ENCODE measurements around the gene OXSR1. TPM values are rescaled to one million over a fixed set of nuclear protein-coding genes. Genes with fewer than 3 reads are reported as not detected.

The OXSR1 gene
- total RNA-seq, 2 experiments from 2014 or later, result 53.7 to 56.0 TPM

DNA sequence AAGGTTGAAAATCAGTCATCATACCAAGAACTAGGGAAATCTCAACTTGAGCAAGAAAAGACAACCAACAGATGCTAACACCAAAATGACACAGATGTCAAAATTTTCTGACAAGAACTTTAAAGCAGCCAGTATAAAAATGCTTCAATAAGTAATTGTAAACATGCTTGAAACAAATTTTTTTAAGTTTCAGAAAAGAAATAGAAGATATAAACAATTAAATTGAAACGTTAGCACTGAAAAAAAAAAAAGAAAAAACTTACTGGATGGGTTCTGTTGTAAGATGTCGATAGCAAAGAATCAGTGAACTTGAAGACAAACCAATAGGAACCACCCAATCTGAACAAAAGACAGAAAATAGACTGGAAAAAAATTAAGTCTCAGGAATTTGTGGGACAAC lies 18.8 kb upstream of the OXSR1 start:
- intact Hi-C loops (cut with DNase I, micrococcal nuclease), result no loop called here
- Mint-ChIP-seq H3K9me3 (ENCODE audit: low read depth) (peaks cover 12% of the 10 kb centered on the region), H3K27ac (no peak overlapping the region), H3K4me1 (peaks cover 19% of the 10 kb centered on the region), H3K27me3 (no peaks in the 10 kb centered on the region), H3K36me3 (ENCODE audit: low read depth) (peaks cover 8% of the 10 kb centered on the region), H3K4me3 (no peak overlapping the region)
- ChIA-PET POLR2A (no interaction called here), CTCF (no interaction called here)
- ATAC-seq (no peak), DNase-seq (no peak)

DNA sequence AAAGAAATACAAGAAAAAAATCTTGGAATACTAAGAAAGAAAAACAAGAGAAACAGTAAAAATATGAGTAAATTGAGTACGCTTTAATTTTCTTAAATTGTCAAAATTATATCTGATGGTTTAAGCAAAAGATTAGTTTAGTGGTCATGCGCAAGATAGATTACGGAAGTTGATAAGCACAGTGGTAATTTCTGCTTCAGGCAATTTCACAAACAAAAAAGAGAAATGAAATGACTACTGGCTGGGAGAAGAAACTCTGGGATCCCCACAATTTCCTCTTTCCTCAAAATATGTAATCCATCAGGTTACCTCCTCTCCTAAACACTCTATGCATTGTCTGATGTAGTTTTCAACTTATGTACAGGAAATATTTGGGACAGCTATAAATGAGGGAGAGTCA lies 17.9 kb upstream of the OXSR1 start:
- H3K4me1 Mint-ChIP-seq, result peaks cover 23% of the 10 kb centered on the region
- ChIA-PET POLR2A (interaction anchor here (0.6 to 0.7 kb wide), 2 partner anchors 24 to 134 kb away, joined by 3 to 4 read pairs; no protein-coding TSS in a partner anchor), CTCF (no interaction called here)
- intact Hi-C loops (cut with DNase I, micrococcal nuclease), result no loop called here
- H3K9me3 Mint-ChIP-seq (ENCODE audit: low read depth), result peaks cover 12% of the 10 kb centered on the region
- H3K27me3 Mint-ChIP-seq, result no peaks in the 10 kb centered on the region
- H3K4me3 Mint-ChIP-seq, result no peak overlapping the region
- ATAC-seq (no peak), DNase-seq (no peak)
- H3K36me3 Mint-ChIP-seq (ENCODE audit: low read depth), result no peaks in the 10 kb centered on the region
- H3K27ac Mint-ChIP-seq, result no peak overlapping the region

DNA sequence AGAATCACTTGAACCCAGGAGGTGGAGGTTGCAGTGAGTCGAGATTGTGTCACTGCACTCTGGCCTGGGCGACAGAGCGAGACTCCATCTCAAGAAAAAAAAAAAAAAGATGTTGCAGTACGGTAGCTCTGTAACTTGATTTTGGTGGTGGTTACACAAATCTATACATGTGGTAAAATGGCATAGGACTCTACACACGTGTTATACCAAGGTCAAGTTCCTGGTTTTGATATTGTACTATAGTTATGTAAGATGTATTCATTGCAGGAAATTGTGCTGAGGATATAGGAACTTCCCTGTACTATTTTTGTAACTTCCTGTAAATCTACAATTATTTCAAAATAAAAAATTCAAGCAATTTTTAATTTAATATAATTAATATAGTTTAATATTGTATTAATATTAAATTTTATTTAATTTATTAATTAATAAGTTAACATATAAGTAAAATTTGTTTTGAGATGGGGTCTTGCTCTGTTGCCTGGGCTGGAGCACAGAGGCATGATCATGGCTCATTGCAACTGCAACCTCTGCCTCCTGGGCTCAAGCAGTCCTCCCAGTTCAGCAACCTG lies 16.9 kb upstream of the OXSR1 start:
- intact Hi-C loops (cut with DNase I, micrococcal nuclease), result no loop called here
- no peak overlapping the region for H3K4me3 Mint-ChIP-seq
- no peak overlapping the region for H3K27ac Mint-ChIP-seq
- CTCF ChIA-PET, result interaction anchor here (0.8 to 1.0 kb wide), 2 partner anchors 16 to 23 kb away, joined by 4 read pairs; no protein-coding TSS in a partner anchor
- no peaks in the 10 kb centered on the region for H3K27me3 Mint-ChIP-seq
- H3K36me3 Mint-ChIP-seq (ENCODE audit: low read depth), result no peaks in the 10 kb centered on the region
- H3K9me3 Mint-ChIP-seq (ENCODE audit: low read depth), result peaks cover 12% of the 10 kb centered on the region
- H3K4me1 Mint-ChIP-seq, result peaks cover 31% of the 10 kb centered on the region
- POLR2A ChIA-PET, result interaction anchor here (0.7 kb wide), 1 partner anchor 135 kb away, joined by 4 read pairs; no protein-coding TSS in a partner anchor
- no peak for ATAC-seq
- no peak for DNase-seq

DNA sequence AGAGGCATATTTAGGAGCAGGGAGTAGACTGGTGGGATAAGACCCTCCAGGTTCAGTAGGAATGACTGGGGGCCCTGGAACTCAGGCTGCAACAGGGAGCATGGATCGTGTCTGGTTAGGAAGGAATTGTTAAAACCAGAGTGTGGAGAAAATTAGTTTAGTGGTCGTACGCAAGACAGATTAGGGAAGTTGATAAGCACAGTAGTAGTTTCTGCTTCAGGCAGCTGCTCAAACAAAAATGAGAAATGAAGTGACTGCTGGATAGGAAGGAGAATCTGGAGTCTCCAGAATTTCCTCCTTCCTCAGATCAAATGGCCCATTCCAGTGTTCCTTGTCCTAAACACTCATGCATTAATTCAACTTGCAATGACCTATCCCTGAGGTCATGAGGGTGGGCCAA lies 15.6 kb upstream of the OXSR1 start:
- Mint-ChIP-seq H3K36me3 (ENCODE audit: low read depth) (no peaks in the 10 kb centered on the region), H3K4me3 (no peak overlapping the region), H3K4me1 (peaks cover 33% of the 10 kb centered on the region), H3K9me3 (ENCODE audit: low read depth) (peaks cover 12% of the 10 kb centered on the region), H3K27ac (no peak overlapping the region), H3K27me3 (no peaks in the 10 kb centered on the region)
- ChIA-PET CTCF (interaction anchor here (1.0 kb wide), 1 partner anchor 14 kb away, joined by 4 read pairs; no protein-coding TSS in a partner anchor), POLR2A (no interaction called here)
- intact Hi-C loops (cut with DNase I, micrococcal nuclease), result no loop called here
- no peak for DNase-seq
- no peak for ATAC-seq

DNA sequence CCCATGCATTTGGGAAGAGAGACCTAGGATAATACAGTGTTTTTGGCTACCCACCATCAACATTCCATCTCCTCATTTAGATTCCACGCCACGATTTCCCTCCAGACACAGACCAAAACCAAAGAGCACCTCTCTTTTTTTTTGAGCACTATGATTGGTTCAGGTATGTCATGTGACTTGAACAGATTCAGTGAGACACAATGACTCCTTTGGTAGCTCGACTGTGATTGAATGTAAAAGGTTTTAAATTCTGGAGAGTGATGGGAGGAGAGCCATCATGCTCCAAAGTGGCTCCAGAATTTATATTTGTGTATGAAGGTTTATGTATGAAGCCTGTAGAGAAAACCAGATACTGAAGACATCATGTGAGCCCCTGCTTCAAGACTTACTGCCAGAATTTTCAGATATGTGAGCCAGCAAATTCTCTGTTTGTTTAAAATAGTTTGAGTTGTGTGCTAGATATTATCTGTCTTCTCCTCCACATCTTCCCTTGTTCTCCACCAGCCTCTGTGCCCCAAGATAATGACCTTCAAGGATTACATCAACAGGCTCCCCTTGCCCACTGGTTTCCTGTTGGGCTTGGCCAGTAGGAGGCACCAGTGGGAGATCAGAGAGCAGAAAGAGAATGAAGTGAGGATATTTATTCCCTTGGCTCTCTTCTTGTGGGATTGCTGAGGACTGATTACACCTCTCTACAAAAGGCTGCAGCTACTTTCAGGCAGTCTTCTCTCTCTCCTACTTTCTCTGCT lies 14.4 kb upstream of the OXSR1 start:
- CTCF ChIA-PET, result no interaction called here
- POLR2A ChIA-PET, result no interaction called here
- intact Hi-C loops (cut with DNase I, micrococcal nuclease), result loop anchor here in 1 of 2 experiments (1.0 kb wide), 1 partner anchor 13 kb away; the partner anchor contains the start of gene MYD88
- H3K4me3 Mint-ChIP-seq, result no peak overlapping the region
- no peaks in the 10 kb centered on the region for H3K27me3 Mint-ChIP-seq
- DNase-seq (no peak), ATAC-seq (no peak)
- no peak overlapping the region for H3K27ac Mint-ChIP-seq
- peaks cover 9% of the 10 kb centered on the region for H3K9me3 Mint-ChIP-seq (ENCODE audit: low read depth)
- H3K4me1 Mint-ChIP-seq, result peaks cover 36% of the 10 kb centered on the region
- no peaks in the 10 kb centered on the region for H3K36me3 Mint-ChIP-seq (ENCODE audit: low read depth)

DNA sequence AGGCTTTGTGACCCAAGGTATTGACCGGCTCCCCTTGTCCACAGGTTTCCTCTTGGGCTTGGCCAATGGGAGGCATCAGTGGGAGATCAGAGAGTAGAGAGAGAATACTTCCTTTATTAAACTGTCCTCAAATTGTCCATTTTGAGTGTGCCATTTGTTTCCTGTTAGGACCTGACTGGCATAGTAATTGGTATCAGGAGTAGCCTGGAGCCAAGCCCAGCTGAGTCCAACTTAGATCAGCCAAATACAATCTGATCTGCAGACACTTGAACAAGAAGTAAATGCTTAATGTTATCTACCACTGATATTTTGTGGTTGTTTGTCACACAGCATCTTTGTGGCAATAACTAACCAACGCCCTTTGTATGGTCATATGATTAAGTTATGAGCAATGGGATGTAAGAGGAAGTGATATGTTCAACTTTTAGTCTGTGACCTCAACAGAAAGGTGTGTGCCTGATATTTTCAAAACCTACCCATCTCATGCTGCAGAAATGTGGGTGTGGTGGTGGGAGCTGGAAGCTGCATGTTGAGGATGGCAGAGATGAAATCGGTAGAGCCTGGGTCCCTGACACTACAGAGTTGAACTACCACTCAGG lies 13.6 kb upstream of the OXSR1 start:
- peaks cover 36% of the 10 kb centered on the region for H3K4me1 Mint-ChIP-seq
- intact Hi-C loops (cut with DNase I, micrococcal nuclease), result loop anchor here in 1 of 2 experiments (1.0 kb wide), 1 partner anchor 13 kb away; the partner anchor contains the start of gene MYD88
- no peak overlapping the region for H3K27ac Mint-ChIP-seq
- ChIA-PET POLR2A (no interaction called here), CTCF (interaction anchor here (0.6 to 1.5 kb wide), 3 partner anchors 13 to 18 kb away, joined by 3 to 4 read pairs (median 3); partner anchors contain the start of genes ACAA1 and MYD88)
- H3K36me3 Mint-ChIP-seq (ENCODE audit: low read depth), result no peaks in the 10 kb centered on the region
- ATAC-seq (peak; percentile 57), DNase-seq (no peak)
- no peaks in the 10 kb centered on the region for H3K27me3 Mint-ChIP-seq
- no peak overlapping the region for H3K4me3 Mint-ChIP-seq
- peaks cover 2% of the 10 kb centered on the region for H3K9me3 Mint-ChIP-seq (ENCODE audit: low read depth)

DNA sequence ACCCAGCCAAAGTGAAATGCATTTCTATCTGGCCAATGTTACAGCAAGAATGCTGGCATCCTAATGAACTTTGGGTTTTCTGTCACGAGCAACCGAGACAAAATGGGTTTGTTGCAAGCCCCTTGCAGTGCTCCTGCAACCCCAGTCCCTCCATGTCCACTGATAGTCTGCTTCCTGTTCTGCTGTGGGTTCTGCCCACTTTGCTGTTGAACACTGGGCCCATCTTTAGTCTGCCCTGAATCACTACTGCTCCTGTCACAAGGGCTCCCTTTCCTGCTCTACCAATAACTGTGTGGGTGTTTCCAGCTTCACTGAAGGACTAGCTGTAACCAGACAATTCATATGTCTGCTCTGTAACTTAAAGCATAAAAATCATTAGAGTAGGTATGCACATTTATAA lies 12.7 kb upstream of the OXSR1 start:
- H3K4me1 Mint-ChIP-seq, result peaks cover 36% of the 10 kb centered on the region

DNA sequence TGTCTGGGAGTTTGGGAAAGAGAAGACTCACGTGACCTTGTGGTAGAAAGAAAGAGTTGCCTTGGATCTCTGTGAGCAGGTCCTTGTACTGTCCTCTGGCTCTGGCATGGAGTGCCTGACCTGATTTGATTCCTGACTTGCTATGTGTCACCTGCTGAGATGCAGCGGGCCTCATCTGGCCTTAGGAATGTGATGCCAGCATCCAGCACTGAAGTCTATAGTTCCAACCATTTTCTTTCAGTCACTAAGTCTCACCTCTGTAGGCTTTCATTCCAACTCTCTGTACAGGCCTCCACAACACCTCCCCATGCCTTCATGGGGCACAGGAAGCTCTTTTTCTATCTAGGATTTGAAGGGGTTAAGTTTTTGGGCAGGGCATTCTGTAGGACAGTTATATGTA lies 12.1 kb upstream of the OXSR1 start:
- ATAC-seq, result no peak
- Mint-ChIP-seq H3K27ac (no peak overlapping the region), H3K4me3 (no peak overlapping the region), H3K27me3 (no peaks in the 10 kb centered on the region), H3K9me3 (ENCODE audit: low read depth) (no peaks in the 10 kb centered on the region), H3K4me1 (peaks cover 31% of the 10 kb centered on the region), H3K36me3 (ENCODE audit: low read depth) (no peaks in the 10 kb centered on the region)
- intact Hi-C loops (cut with DNase I, micrococcal nuclease), result no loop called here
- DNase-seq, result no peak
- POLR2A ChIA-PET, result interaction anchor here (0.6 kb wide), 1 partner anchor 13 kb away, joined by 3 read pairs; no protein-coding TSS in a partner anchor
- CTCF ChIA-PET, result interaction anchor here (0.5 to 1.5 kb wide), 3 partner anchors 11 to 1050 kb away, joined by 3 to 7 read pairs (median 4); partner anchors contain the start of gene ACAA1

More for the DNA sequence above, 12.7 kb upstream of the OXSR1 start:
- H3K36me3 Mint-ChIP-seq (ENCODE audit: low read depth), result no peaks in the 10 kb centered on the region
- intact Hi-C loops (cut with DNase I, micrococcal nuclease), result no loop called here
- ATAC-seq (peak; percentile 44), DNase-seq (no peak)
- no peak overlapping the region for H3K27ac Mint-ChIP-seq
- H3K27me3 Mint-ChIP-seq, result no peaks in the 10 kb centered on the region
- POLR2A ChIA-PET, result interaction anchor here (0.6 kb wide), 1 partner anchor 12 kb away, joined by 3 read pairs; no protein-coding TSS in a partner anchor
- no peak overlapping the region for H3K4me3 Mint-ChIP-seq
- CTCF ChIA-PET, result interaction anchor here (1.5 kb wide), 2 partner anchors 12 to 15 kb away, joined by 4 to 7 read pairs; partner anchors contain the start of gene ACAA1
- peaks cover 2% of the 10 kb centered on the region for H3K9me3 Mint-ChIP-seq (ENCODE audit: low read depth)

DNA sequence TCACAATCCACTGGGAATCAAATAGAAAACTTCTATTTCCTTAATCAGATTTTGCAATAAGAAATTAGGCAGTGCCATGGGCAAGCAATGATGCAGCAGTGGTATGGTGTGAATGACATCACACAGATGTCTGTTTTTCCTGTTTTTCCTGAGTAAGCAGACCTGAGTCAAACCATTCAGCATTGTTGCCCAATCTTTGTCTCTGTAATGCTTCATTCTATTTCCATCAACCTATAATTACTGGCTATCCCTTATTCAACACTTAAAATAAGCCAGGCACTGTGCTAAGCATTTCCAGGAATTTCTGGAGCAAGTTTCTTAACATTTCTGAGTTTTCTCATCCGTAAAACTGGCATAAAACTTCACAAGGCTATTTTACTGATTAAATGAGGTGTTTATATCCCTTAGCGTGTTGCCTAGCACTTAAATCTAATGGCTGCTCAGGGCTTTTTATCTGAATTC lies 11.3 kb upstream of the OXSR1 start:
- Mint-ChIP-seq H3K4me3 (no peak overlapping the region), H3K27me3 (no peaks in the 10 kb centered on the region), H3K36me3 (ENCODE audit: low read depth) (no peaks in the 10 kb centered on the region), H3K9me3 (ENCODE audit: low read depth) (no peaks in the 10 kb centered on the region), H3K27ac (peak overlapping the region; percentile 19), H3K4me1 (peaks cover 31% of the 10 kb centered on the region)
- ATAC-seq, result peak; percentile 55
- POLR2A ChIA-PET, result no interaction called here
- intact Hi-C loops (cut with DNase I, micrococcal nuclease), result no loop called here
- DNase-seq, result no peak
- CTCF ChIA-PET, result interaction anchor here (1.0 to 1.5 kb wide), 2 partner anchors 10 to 98 kb away, joined by 3 to 7 read pairs; no protein-coding TSS in a partner anchor

DNA sequence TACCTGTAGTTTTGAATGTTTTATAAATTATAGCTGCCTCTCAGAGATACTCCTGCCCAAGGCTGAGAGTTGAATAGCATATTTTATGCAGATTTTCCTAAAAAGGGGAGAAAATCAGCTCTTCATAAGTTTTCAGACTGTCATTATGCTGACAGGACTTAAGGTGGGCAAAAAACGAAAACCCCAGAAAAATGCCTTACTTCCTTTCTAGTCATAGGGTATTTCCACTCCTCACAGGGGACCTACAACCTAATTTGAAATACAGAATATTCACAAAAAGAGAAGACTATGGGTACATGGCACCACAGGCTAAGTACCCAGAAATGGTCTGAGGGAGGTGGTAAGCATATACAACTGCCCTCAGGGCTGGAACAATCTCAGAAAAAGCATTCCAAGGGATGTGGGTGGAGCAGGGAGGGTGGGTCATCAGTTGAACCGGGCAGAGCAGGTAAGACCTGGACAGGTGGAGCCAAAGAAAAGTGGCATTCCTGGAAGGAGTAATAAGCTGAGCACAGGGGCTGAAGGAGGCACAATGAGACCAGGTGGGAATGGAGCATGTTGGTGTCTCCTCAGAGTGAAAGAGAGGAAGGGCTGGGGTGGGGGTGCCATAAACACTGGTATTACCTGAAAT lies 10.6 kb upstream of the OXSR1 start:
- POLR2A ChIA-PET, result no interaction called here
- ATAC-seq (no peak), DNase-seq (no peak)
- no peak overlapping the region for H3K27ac Mint-ChIP-seq
- H3K4me1 Mint-ChIP-seq, result peaks cover 27% of the 10 kb centered on the region
- intact Hi-C loops (cut with DNase I, micrococcal nuclease), result no loop called here
- no peaks in the 10 kb centered on the region for H3K9me3 Mint-ChIP-seq (ENCODE audit: low read depth)
- no peaks in the 10 kb centered on the region for H3K27me3 Mint-ChIP-seq
- no peak overlapping the region for H3K4me3 Mint-ChIP-seq
- CTCF ChIA-PET, result interaction anchor here (0.7 to 2.3 kb wide), 3 partner anchors 10 to 1060 kb away, joined by 3 to 8 read pairs (median 3); partner anchors contain the start of genes ACAA1 and OXSR1
- H3K36me3 Mint-ChIP-seq (ENCODE audit: low read depth), result no peaks in the 10 kb centered on the region

DNA sequence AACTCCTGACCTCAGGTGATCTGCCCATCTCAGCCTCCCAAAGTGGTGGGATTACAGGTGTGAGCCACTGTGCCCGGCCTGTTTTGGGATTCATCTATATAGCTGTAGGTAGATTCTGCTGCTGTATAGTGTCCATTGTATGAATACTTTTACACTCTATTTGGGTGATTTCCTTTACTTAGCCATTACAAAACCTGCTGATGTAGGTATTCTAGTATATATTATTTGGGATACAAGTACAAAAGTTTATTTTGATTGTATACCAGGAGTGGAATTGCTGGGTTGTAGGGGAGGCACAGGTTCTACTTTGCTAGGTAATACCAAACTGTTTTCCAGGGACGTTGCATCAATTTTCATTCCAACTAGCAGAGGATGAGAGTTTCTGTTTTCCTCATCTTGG lies 9.5 kb upstream of the OXSR1 start:
- no peak for DNase-seq
- Mint-ChIP-seq H3K27me3 (no peaks in the 10 kb centered on the region), H3K36me3 (ENCODE audit: low read depth) (no peaks in the 10 kb centered on the region), H3K9me3 (ENCODE audit: low read depth) (no peaks in the 10 kb centered on the region), H3K4me3 (no peak overlapping the region), H3K4me1 (peaks cover 26% of the 10 kb centered on the region), H3K27ac (no peak overlapping the region)
- ChIA-PET POLR2A (no interaction called here), CTCF (interaction anchor here (0.5 to 2.3 kb wide), 3 partner anchors 9 to 1059 kb away, joined by 3 to 8 read pairs (median 3); partner anchors contain the start of gene OXSR1)
- ATAC-seq, result no peak
- intact Hi-C loops (cut with DNase I, micrococcal nuclease), result no loop called here
